ENCODE data around the gene CDON.

DNA sequence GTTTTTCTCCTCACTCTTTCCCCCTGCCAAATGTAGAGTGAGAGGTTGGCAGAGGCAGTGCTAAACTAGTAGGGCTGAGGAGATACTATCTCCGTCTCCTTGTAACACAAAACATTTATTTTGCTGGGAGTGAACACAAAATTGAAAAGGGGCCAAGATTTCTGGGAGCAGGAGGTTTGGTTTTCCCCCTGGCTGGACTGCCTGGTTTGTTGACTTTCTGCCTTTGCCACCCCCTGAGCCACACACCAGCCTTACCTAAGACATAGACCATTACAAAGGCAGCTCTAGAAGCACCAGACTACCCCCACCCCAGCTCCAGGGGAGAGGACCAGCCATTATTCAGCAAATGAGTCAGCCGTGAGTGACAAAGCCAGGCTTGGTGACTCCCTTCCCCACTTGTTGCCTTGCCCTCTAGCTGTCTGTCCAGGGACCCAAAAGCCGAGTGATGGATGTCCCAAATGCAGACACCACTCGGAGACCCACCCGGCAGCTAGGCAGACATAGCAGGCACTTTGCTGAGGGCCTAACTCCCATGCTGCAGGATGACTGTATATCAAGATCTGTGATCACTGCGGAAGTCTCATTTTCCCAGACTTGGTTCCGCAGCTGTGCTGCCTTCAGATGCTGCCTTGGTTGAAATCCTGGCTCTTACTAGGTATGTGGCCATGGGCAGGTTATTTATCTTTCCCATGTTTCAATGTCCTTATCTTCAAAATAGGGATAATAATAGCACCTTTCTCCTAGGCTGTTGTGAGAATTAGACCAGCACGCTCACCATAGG is 17.7 kb upstream of the CDON start:
- TF ChIP-seq RAD21 (IDR thresholded peaks at IDR 0.05; ENCODE audit: low read depth), result no peak
- no peak for TF ChIP-seq TAF1 (IDR thresholded peaks at IDR 0.05; ENCODE audit: low read depth)
- TF ChIP-seq EP300 (IDR thresholded peaks at IDR 0.05; ENCODE audit: borderline replicate concordance), result no peak
- no peak for TF ChIP-seq EGR1 (IDR thresholded peaks at IDR 0.05)
- TF ChIP-seq FOXM1 (IDR thresholded peaks at IDR 0.05; ENCODE audit: borderline replicate concordance, low read depth), result no peak
- no peak for TF ChIP-seq TEAD4 (IDR thresholded peaks at IDR 0.05)
- TF ChIP-seq CREB1 (IDR thresholded peaks at IDR 0.05; ENCODE audit: low read depth), result no peak
- TF ChIP-seq YY1 (IDR thresholded peaks at IDR 0.05; ENCODE audit: low read depth), result no peak
- TF ChIP-seq, protein P1, sequence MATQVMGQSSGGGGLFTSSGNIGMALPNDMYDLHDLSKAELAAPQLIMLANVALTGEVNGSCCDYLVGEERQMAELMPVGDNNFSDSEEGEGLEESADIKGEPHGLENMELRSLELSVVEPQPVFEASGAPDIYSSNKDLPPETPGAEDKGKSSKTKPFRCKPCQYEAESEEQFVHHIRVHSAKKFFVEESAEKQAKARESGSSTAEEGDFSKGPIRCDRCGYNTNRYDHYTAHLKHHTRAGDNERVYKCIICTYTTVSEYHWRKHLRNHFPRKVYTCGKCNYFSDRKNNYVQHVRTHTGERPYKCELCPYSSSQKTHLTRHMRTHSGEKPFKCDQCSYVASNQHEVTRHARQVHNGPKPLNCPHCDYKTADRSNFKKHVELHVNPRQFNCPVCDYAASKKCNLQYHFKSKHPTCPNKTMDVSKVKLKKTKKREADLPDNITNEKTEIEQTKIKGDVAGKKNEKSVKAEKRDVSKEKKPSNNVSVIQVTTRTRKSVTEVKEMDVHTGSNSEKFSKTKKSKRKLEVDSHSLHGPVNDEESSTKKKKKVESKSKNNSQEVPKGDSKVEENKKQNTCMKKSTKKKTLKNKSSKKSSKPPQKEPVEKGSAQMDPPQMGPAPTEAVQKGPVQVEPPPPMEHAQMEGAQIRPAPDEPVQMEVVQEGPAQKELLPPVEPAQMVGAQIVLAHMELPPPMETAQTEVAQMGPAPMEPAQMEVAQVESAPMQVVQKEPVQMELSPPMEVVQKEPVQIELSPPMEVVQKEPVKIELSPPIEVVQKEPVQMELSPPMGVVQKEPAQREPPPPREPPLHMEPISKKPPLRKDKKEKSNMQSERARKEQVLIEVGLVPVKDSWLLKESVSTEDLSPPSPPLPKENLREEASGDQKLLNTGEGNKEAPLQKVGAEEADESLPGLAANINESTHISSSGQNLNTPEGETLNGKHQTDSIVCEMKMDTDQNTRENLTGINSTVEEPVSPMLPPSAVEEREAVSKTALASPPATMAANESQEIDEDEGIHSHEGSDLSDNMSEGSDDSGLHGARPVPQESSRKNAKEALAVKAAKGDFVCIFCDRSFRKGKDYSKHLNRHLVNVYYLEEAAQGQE (IDR thresholded peaks at IDR 0.05; ENCODE audit: low read depth), result no peak
- TF ChIP-seq, protein P2, sequence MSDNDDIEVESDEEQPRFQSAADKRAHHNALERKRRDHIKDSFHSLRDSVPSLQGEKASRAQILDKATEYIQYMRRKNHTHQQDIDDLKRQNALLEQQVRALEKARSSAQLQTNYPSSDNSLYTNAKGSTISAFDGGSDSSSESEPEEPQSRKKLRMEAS (IDR thresholded peaks at IDR 0.05), result no peak

Data from Ishikawa (cell line).